ENCODE measurements around the gene ANKRD39.
"Not testable (repeated sequence)": the region's sequence is repeated elsewhere in the genome, so short reads cannot be mapped to it uniquely, and the experiment has no call there.

GRCh38 chr2:96863056-96863455 lies 5.2 kb upstream of the ANKRD39 start:
- TF ChIP-seq EZH2 (optimal IDR thresholded peaks at IDR 0.05; ENCODE audit: low read depth, low read length); CTCF (IDR thresholded peaks at IDR 0.05; ENCODE audit: low read length); EZH2phosphoT487 (IDR thresholded peaks at IDR 0.05; ENCODE audit: low read length): not testable (repeated sequence)
